Thoracic aorta (tissue), 2 donors: Measurements from ENCODE around the gene SLC24A3. TPM values are rescaled to one million over a fixed set of nuclear protein-coding genes. Genes with fewer than 3 reads are reported as not detected.

Experiments
- ATAC-seq: fragments of 150-250 bp; one replicate; pipeline ENCODE4 v1.8.0; 2017; ENCODE audit warnings: low read depth; ENCODE audit not compliant: insufficient number of reproducible peaks, low FRiP score
- DNase-seq: peaks from one replicate; pipeline ENCODE4 v3.0.0-alpha.2; 2020; ENCODE audit warnings: low spot score
- H3K27ac ChIP-seq, 2 donors: fragments of 200-600 bp; sonication (generic); 1 replicate in 1 of 2; 2 replicates in 1 of 2; pipeline ENCODE4 v1.5.1; 2016; ENCODE audit warnings: mild to moderate bottlenecking in 2 of 2, moderate library complexity in 2 of 2
- H3K27me3 ChIP-seq: fragments of 200-600 bp; sonication (generic); replicated peaks from 2 replicates; pipeline ENCODE4 v1.6.0; 2016; ENCODE audit warnings: mild to moderate bottlenecking; ENCODE audit not compliant: insufficient read depth
- H3K36me3 ChIP-seq: fragments of 200-600 bp; sonication (generic); one replicate; pipeline ENCODE4 v1.5.1; 2016
- H3K4me1 ChIP-seq, 2 donors: fragments of 200-600 bp; sonication (generic); 1 replicate in 1 of 2; 2 replicates in 1 of 2; pipeline versions ENCODE4 v1.5.1 to v1.6.0; 2016; ENCODE audit warnings: low read depth in 2 of 2, mild to moderate bottlenecking in 1 of 2; ENCODE audit not compliant: control insufficient read depth in 1 of 2
- H3K4me3 ChIP-seq: fragments of 200-600 bp; sonication (generic); 2 replicates; pipeline ENCODE4 v1.5.1; 2016; ENCODE audit warnings: mild to moderate bottlenecking
- H3K9me3 ChIP-seq: fragments of 200-600 bp; sonication (generic); 2 replicates; pipeline ENCODE4 v1.5.1; 2016
- total RNA-seq, 2 donors: library from RNA; depleted of rRNA; stranded (reverse); fragments of >200 nt; gene quantifications; one replicate each; pipeline versions ENCODE4 v1.1.0 to v1.2.3, GENCODE V29; 2016
- TF ChIP-seq, protein P1 (sequence below): fragments of 200-600 bp; sonication (generic); IDR thresholded peaks from one replicate; pipeline ENCODE4 v1.5.1; 2019; ENCODE audit warnings: antibody characterized with exemption

SLC24A3 gene
- total RNA-seq, 2 donors from 2014 or later, result 8.3 to 31.4 TPM

DNA sequence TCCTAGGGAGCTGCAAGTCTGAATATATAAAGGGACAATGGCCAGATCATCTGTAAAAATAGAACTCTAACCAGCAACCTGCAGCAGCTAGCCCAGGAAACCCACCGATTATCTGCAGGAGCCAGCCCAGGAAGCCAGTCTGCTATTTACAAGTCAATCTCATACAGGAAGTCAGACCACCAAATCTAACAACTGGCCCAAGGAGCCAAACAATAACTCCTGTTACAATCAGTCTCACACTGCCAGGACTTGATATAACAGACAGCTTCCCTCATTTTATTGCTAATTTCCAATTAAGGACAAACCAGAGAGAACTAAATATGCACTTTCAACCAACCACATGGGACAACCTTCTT lies 531.2 kb downstream of the SLC24A3 start:
- DNase-seq (no peak), ATAC-seq (no peak)
- TF ChIP-seq, protein P1, sequence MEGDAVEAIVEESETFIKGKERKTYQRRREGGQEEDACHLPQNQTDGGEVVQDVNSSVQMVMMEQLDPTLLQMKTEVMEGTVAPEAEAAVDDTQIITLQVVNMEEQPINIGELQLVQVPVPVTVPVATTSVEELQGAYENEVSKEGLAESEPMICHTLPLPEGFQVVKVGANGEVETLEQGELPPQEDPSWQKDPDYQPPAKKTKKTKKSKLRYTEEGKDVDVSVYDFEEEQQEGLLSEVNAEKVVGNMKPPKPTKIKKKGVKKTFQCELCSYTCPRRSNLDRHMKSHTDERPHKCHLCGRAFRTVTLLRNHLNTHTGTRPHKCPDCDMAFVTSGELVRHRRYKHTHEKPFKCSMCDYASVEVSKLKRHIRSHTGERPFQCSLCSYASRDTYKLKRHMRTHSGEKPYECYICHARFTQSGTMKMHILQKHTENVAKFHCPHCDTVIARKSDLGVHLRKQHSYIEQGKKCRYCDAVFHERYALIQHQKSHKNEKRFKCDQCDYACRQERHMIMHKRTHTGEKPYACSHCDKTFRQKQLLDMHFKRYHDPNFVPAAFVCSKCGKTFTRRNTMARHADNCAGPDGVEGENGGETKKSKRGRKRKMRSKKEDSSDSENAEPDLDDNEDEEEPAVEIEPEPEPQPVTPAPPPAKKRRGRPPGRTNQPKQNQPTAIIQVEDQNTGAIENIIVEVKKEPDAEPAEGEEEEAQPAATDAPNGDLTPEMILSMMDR, result no peak
- Histone ChIP-seq H3K36me3 (no peaks in the 10 kb centered on the region), H3K4me1 (no peaks in the 10 kb centered on the region), H3K27me3 (no peaks in the 10 kb centered on the region), H3K27ac (no peak overlapping the region), H3K9me3 (no peaks in the 10 kb centered on the region), H3K4me3 (no peak overlapping the region)

DNA sequence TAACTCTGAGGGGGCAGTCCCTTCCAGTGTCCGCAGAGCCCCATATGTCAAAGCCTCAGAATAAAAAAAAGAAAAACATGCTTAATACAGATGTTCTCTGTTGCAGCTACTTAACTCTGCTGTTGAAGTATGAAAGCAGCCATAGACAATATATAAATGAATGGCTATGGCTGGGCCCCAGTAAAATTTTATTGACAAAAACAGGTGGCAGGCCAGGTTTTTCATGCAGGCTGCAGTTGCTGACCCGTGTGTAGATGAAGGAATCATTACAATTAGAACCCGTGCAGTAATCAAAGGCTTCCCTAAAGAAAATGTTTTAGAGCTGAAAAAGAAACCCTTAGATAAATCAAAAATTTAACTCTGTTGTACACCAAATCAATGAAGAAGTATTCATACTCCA lies 532.7 kb downstream of the SLC24A3 start:
- Histone ChIP-seq H3K4me3 (no peak overlapping the region), H3K9me3 (no peaks in the 10 kb centered on the region)
- TF ChIP-seq, protein P1, result no peak

DNA sequence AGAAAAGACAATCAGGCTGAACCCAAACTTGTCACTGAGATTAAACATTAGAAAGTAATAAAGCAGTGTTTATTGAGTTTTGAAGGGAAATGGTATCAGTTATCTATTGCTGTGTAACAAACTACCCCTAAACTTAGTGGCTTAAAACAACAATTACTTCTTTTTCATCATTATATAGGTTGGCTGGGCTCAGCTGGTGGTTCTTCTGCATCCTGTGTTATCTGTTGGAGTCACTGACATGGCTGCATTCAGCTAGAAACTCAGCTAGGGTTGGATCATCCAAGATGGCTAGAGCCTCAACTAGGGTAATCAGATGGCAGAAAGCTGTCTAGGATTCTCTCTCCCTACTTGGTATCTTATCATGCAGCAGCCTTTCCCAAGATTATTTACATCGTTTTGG lies 533.1 kb downstream of the SLC24A3 start:
- no peaks in the 10 kb centered on the region for H3K36me3 ChIP-seq
- DNase-seq (no peak), ATAC-seq (no peak)
- TF ChIP-seq, protein P1, result no peak
- H3K27ac ChIP-seq, result no peak overlapping the region
- peaks cover 8 to 11% of the 10 kb centered on the region in 2 donors for H3K4me1 ChIP-seq
- H3K4me3 ChIP-seq, result no peak overlapping the region
- no peaks in the 10 kb centered on the region for H3K27me3 ChIP-seq
- no peaks in the 10 kb centered on the region for H3K9me3 ChIP-seq

More for the DNA sequence above, 532.7 kb downstream of the SLC24A3 start:
- Histone ChIP-seq H3K36me3 (no peaks in the 10 kb centered on the region), H3K4me1 (peaks cover 3 to 7% of the 10 kb centered on the region in 2 donors), H3K27me3 (no peaks in the 10 kb centered on the region), H3K27ac (no peak overlapping the region)
- DNase-seq (no peak), ATAC-seq (no peak)

DNA sequence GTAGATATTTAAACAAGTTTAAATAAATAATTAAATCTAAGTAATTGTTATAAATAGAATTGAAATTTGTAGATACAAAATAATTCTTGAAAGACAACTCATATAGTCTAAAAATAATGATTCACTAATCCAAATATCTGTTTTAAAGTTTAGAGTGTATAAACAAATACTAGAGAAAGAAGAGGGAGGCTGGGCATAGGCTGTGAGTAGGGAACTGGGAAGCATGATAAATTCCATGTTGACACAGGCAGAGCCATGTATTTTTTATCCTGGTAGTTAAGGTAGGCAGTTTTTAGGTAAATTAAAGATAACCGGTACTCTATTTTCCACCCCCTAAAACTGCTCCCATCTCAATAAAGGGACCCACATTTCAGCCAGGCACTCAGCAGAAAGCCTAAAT lies 534.0 kb downstream of the SLC24A3 start:
- no peak overlapping the region for H3K4me3 ChIP-seq
- no peaks in the 10 kb centered on the region for H3K36me3 ChIP-seq
- TF ChIP-seq, protein P1, result no peak
- no peaks in the 10 kb centered on the region for H3K27me3 ChIP-seq
- peaks cover 9 to 20% of the 10 kb centered on the region in 2 donors for H3K4me1 ChIP-seq
- DNase-seq (no peak), ATAC-seq (no peak)
- no peaks in the 10 kb centered on the region for H3K9me3 ChIP-seq
- H3K27ac ChIP-seq, result no peak overlapping the region

DNA sequence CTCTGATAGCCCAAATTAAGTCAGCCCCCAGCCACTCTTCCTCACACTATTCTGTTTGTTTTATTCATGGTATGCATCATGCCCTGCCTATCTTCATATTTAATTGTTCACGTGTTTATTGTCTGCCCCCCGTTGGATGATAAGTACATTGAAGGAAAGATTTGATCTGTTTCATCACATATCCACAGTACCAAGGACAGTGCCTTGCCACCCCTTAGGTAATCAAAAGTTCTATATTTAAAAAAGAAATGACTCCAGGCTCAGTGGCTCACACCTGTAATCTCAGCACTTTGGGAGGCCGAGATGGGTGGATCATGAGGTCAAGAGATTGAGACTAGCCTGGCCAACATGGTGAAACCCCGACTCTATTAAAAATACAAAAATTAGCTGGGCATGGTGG lies 535.5 kb downstream of the SLC24A3 start:
- Histone ChIP-seq H3K4me1 (peaks cover 9 to 21% of the 10 kb centered on the region in 2 donors), H3K36me3 (no peaks in the 10 kb centered on the region), H3K9me3 (no peaks in the 10 kb centered on the region), H3K27me3 (no peaks in the 10 kb centered on the region), H3K4me3 (no peak overlapping the region), H3K27ac (no peak overlapping the region)
- DNase-seq (no peak), ATAC-seq (no peak)
- TF ChIP-seq, protein P1, result no peak
